HepG2 (cell line): ENCODE measurements around the gene CEACAM21. TPM values are rescaled to one million over a fixed set of nuclear protein-coding genes. Genes with fewer than 3 reads are reported as not detected.

ENCODE experiments used
- ARID5B ChIP-seq: IDR thresholded peaks from 2 replicates; pipeline ENCODE4 v1.4.0; 2020; ENCODE audit warnings: mild to moderate bottlenecking, missing genetic modification reagents
- CHCHD3 ChIP-seq: sonication (generic); formaldehyde crosslinking; IDR thresholded peaks from 2 replicates; pipeline ENCODE4 v1.8.0; 2022; ENCODE audit warnings: mild to moderate bottlenecking, missing genetic modification reagents, moderate library complexity
- FIP1L1 ChIP-seq: fragments of 200-400 bp; formaldehyde crosslinking; IDR thresholded peaks from 2 replicates; pipeline ENCODE4 v1.6.1; 2018; ENCODE audit warnings: low read depth, mild to moderate bottlenecking, low read length, moderate library complexity, borderline replicate concordance; ENCODE audit not compliant: insufficient read depth
- KDM6A ChIP-seq: IDR thresholded peaks from 2 replicates; pipeline ENCODE4 v1.6.1; 2016; ENCODE audit warnings: low read depth
- MBD4 ChIP-seq: IDR thresholded peaks from 2 replicates; pipeline ENCODE4 v1.6.1; 2012; ENCODE audit warnings: low read length, inconsistent platforms, borderline replicate concordance
- MEF2D ChIP-seq: sonication (generic); formaldehyde crosslinking; IDR thresholded peaks from 2 replicates; pipeline ENCODE4 v1.5.1; 2020; ENCODE audit warnings: mild to moderate bottlenecking, missing genetic modification reagents
- NCOA2 ChIP-seq: sonication (generic); formaldehyde crosslinking; IDR thresholded peaks from 2 replicates; pipeline ENCODE4 v1.8.0; 2022; ENCODE audit warnings: inconsistent platforms
- PATZ1 ChIP-seq: sonication (generic); formaldehyde crosslinking; IDR thresholded peaks from 2 replicates; pipeline ENCODE4 v1.4.0; 2020; ENCODE audit warnings: missing genetic modification reagents
- RELA ChIP-seq: sonication (generic); formaldehyde crosslinking; IDR thresholded peaks from 2 replicates; pipeline ENCODE4 v1.4.0; 2020; ENCODE audit warnings: missing genetic modification reagents
- SALL2 ChIP-seq: sonication (generic); formaldehyde crosslinking; IDR thresholded peaks from 2 replicates; pipeline ENCODE4 v1.8.1; 2023; ENCODE audit warnings: mild to moderate bottlenecking, missing genetic modification reagents, inconsistent platforms
- SMAD9 ChIP-seq: sonication (generic); formaldehyde crosslinking; IDR thresholded peaks from 2 replicates; pipeline ENCODE4 v1.5.1; 2020; ENCODE audit warnings: mild to moderate bottlenecking, missing genetic modification reagents
- TBX2 ChIP-seq: sonication (generic); formaldehyde crosslinking; IDR thresholded peaks from 2 replicates; pipeline ENCODE4 v1.5.0; 2020; ENCODE audit warnings: missing genetic modification reagents, mild to moderate bottlenecking, borderline replicate concordance
- TCF7L2 ChIP-seq: IDR thresholded peaks from 2 replicates; pipeline ENCODE4 v1.6.1; 2011; ENCODE audit warnings: mild to moderate bottlenecking, low read depth, low read length, moderate library complexity
- TSC22D2 ChIP-seq: sonication (generic); formaldehyde crosslinking; IDR thresholded peaks from 2 replicates; pipeline ENCODE4 v1.5.1; 2020; ENCODE audit warnings: missing genetic modification reagents, mild to moderate bottlenecking, borderline replicate concordance
- ZFP36 ChIP-seq: fragments of 150-350 bp; IDR thresholded peaks from 2 replicates; pipeline ENCODE4 v1.6.1; 2018; ENCODE audit warnings: borderline replicate concordance, low read length, low read depth; ENCODE audit not compliant: partially characterized antibody
- ZNF136 ChIP-seq: sonication (generic); formaldehyde crosslinking; IDR thresholded peaks from 2 replicates; pipeline ENCODE4 v1.8.1; 2022; ENCODE audit warnings: low read depth, mild to moderate bottlenecking, moderate library complexity, missing genetic modification reagents
- ZNF232 ChIP-seq: sonication (generic); formaldehyde crosslinking; IDR thresholded peaks from 2 replicates; pipeline ENCODE4 v1.4.0; 2020; ENCODE audit warnings: missing genetic modification reagents, borderline replicate concordance
- ZNF333 ChIP-seq: sonication (generic); formaldehyde crosslinking; IDR thresholded peaks from 2 replicates; pipeline ENCODE4 v1.4.0; 2020; ENCODE audit warnings: mild to moderate bottlenecking, missing genetic modification reagents, borderline replicate concordance
- ZNF589 ChIP-seq: sonication (generic); formaldehyde crosslinking; conservative IDR thresholded peaks from 2 replicates; pipeline ENCODE4 v1.8.0; 2022; ENCODE audit warnings: mild to moderate bottlenecking, moderate library complexity, missing genetic modification reagents
- ZNF781 ChIP-seq: sonication (generic); formaldehyde crosslinking; IDR thresholded peaks from 2 replicates; pipeline ENCODE4 v1.5.1; 2020; ENCODE audit warnings: borderline replicate concordance, mild to moderate bottlenecking, missing genetic modification reagents; ENCODE audit errors: not compliant biosample characterization
- polyA plus RNA-seq, 8 experiments: library from polyadenylated mRNA; depleted of rRNA in 3 of 8; stranded (reverse) in 7 of 8; unstranded in 1 of 8; fragments of >200 nt; fragmentation: Illumina TruSeq in 4 of 8; extraction: Trizol in 4 of 8; gene quantifications; 2 replicates each; pipeline versions ENCODE4 v1.2.1 to v1.2.3, GENCODE V29; 2011 to 2016; ENCODE audit warnings: low read depth in 4 of 8, missing spikeins in 1 of 8, mixed read lengths in 1 of 8; ENCODE audit not compliant: insufficient read depth in 1 of 8
- total RNA-seq, 5 experiments: library from RNA; depleted of rRNA; stranded (reverse); fragments of >200 nt; fragmentation: Illumina TruSeq; extraction: Trizol; gene quantifications; 2 replicates each; pipeline ENCODE4 v1.2.3, GENCODE V29; 2016; ENCODE audit warnings: low read depth in 1 of 5
- TF ChIP-seq, protein P1 (sequence below): sonication (generic); formaldehyde crosslinking; conservative IDR thresholded peaks from 2 replicates; pipeline ENCODE4 v1.4.0; 2020; ENCODE audit warnings: missing genetic modification reagents
- TF ChIP-seq, protein P2 (sequence below): IDR thresholded peaks from 2 replicates; pipeline ENCODE4 v1.6.1; 2016; ENCODE audit warnings: low read depth, borderline replicate concordance

The CEACAM21 gene
- total and polyA plus RNA-seq, 2 of the 13 experiments (the other 11 are each of a cell fraction or from before 2014, with no cell fraction given): 0.05 TPM; not detected in 1

- TF ChIP-seq ARID5B (CRISPR knock-in tag): peak; percentile 11; the same call in 1 of the 2 replicates
- TF ChIP-seq MEF2D: no peak
- TF ChIP-seq, protein P1, sequence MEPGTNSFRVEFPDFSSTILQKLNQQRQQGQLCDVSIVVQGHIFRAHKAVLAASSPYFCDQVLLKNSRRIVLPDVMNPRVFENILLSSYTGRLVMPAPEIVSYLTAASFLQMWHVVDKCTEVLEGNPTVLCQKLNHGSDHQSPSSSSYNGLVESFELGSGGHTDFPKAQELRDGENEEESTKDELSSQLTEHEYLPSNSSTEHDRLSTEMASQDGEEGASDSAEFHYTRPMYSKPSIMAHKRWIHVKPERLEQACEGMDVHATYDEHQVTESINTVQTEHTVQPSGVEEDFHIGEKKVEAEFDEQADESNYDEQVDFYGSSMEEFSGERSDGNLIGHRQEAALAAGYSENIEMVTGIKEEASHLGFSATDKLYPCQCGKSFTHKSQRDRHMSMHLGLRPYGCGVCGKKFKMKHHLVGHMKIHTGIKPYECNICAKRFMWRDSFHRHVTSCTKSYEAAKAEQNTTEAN (CRISPR knock-in tag): no peak; the same call in 1 of the 2 replicates
- TF ChIP-seq FIP1L1: no peak
- TF ChIP-seq PATZ1 (CRISPR knock-in tag): 0 out of 2 replicates have a peak, but pooled peaks have one; percentile 18
- TF ChIP-seq RELA (CRISPR knock-in tag): no peak
- TF ChIP-seq TSC22D2: peak; percentile 79; the same call in 1 of the 2 replicates
- no peak for TF ChIP-seq TBX2 (CRISPR knock-in tag)
- TF ChIP-seq CHCHD3: no peak
- TF ChIP-seq SALL2: no peak
- TF ChIP-seq MBD4: no peak
- no peak for TF ChIP-seq ZNF781 (CRISPR knock-in tag)
- no peak for TF ChIP-seq KDM6A (CRISPR knock-in tag)
- TF ChIP-seq SMAD9: no peak
- 0 out of 2 replicates have a peak, but pooled peaks have one; percentile 34 for TF ChIP-seq NCOA2 (CRISPR knock-in tag)
- TF ChIP-seq ZNF136: no peak
- TF ChIP-seq ZNF333 (CRISPR knock-in tag): no peak
- TF ChIP-seq ZNF589 (CRISPR knock-in tag): 0 out of 2 replicates have a peak, but pooled peaks have one; percentile 37
- TF ChIP-seq ZFP36: no peak
- TF ChIP-seq ZNF232 (CRISPR knock-in tag): peak; percentile 26; the same call in 1 of the 2 replicates
- no peak for TF ChIP-seq TCF7L2
- TF ChIP-seq, protein P2, sequence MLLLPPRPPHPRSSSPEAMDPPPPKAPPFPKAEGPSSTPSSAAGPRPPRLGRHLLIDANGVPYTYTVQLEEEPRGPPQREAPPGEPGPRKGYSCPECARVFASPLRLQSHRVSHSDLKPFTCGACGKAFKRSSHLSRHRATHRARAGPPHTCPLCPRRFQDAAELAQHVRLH (CRISPR knock-in tag): peak; percentile 66; the same call in 1 of the 2 replicates
Measured at GRCh38 chr19:41588497-41589209, 12.7 kb downstream of the CEACAM21 start (continued).
